NCI-H526 (cell line): ENCODE measurements around the gene BMX.
A peak's percentile ranks its signal among the peaks of the same experiment; 100 is the strongest.

Experiments
- DNase-seq, 2 experiments: peaks; one replicate each; lab custom pipeline; 2025; lab: John Stamatoyannopoulos, UW

BMX gene

DNA sequence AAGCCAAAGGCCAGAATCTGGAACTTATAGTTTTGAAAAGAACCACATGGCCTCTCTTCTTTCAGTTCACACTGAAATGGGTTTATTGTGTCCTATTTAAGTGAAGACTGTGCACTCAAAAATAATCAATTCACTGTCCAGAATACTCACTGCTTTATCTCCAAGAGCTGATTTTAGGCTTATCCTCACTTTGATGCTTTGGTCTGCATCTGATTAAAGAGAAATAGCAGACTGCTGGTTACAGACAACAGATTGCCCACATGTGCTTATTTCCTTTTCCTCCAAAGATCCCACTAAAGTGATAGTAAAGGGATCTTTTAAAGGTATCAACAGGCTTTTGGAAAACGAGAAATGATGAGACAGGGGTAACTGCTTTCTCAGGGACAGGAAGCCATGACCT is 69.5 kb downstream of the BMX start:
- DNase-seq = no peak

DNA sequence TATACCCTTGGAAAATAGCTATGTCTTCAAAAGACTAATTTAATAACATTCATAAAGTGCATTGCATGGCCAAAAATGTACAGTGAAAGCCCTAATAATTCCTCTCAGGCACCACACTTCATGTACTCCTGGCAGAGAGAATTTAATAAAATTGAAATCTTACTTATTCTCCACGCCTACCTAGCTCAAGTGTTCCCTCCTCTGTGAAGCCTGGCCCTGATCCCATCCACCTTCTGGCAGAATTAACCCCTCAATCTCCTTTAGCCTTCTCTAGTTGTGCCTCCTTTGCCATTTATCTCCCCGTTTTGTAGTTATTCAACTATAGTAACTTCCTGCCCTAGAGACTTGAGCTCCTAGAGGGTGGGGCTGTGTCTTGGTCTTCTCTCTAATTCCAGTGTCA is 73.4 kb downstream of the BMX start:
- DNase-seq = no peak

DNA sequence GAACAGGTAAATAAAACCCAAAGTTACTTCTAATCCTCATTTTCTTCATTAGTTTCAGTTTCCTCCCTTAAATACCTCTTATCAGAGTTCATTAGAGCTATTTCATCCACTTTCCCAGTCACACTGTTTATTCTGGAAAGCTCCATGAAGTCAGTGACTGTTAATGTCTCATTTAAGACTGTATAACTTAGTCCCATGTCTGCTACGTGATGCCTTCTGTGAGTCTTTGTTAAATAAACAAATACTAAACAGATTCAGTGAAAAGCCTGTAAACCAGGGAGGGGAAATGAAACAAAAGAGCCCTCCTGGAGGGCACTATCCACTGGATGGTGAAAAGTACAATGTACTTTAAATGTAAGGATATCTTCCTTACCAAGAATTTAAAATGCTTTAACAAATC is 75.4 kb downstream of the BMX start:
- DNase-seq = no peak

DNA sequence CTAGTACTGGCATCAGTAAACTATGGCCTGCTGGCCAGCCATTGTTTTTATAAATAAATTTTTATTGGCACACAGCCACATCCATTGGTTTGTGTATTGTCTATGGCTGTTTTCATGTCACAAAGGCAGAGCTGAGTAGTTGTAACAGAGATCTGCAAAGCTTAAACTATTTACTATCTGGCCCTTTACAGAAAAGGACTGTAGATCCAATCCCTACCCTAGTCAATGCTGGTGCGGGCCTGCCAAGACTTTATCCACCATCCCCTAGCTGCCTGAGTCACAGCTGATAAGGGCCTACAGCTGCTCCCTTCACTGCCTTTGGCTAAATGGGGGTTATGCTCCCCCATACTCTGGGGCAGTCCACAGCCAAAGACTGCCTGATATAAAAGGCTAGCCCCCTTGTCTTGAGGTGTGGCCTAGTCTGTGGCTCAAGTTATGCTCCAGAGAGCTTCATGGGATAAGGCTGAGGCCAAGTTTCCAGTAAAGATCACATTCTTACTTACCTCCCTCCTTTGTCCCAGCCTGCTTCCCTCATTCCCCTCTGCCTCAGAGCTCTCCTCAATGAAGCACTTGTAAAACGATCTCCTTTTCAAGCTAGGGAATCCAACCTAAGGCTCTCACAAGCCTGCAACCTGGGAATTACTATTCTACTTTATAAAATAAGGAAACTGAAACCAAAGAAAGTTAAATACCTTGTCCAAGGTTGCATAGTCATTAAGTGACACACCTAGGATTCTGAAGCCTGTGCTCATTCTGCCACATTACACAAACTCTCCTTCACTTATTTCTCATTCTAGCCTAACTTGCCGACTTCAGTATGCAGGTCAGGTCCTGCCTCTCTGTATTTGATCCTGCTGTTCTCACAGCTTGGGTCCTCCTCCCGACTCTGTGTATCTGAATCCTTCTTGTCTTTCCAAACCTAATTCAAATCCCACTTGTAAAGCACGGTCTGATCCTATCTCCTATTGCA is 79.5 kb downstream of the BMX start:
- no peak for DNase-seq

DNA sequence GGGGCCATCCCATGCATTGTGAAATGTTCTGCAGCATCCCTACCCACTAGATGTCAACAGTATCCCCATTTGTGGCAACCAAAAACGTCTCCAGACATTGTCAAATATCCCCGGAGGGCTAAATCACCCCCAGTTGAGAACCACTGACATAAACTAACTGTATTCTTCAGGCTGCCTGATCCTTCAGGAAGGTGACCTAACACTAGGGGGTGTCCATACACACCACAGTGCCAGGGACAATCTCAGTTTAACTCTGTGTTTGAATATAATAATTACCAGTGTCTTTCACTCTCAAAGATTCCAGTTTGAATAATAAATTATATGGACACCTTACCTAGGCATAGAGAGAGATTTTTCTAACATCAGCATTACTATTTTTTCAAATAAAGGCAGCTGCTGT is 93.8 kb downstream of the BMX start:
- peak in 1 of 2 experiments; percentile 7 for DNase-seq

DNA sequence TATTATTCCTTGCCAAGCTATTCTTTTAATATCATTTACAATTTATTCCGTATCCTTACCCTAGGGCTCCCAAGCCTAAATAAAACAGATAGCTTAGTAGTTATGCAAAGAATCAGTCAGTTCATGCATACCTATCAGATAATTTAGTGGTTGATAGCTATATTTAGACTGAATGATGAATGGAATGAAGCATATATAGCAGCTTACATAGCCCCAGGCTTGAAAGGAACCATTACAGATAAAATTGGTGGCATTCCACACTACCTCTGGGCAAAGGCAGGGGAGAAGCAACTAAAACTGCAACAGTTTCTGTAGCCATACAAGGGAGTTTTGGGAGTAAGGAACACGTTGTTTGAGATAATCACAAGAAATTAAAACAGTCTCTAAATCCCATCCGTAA is 97.4 kb downstream of the BMX start:
- peak; percentile 80 to 81 for DNase-seq

DNA sequence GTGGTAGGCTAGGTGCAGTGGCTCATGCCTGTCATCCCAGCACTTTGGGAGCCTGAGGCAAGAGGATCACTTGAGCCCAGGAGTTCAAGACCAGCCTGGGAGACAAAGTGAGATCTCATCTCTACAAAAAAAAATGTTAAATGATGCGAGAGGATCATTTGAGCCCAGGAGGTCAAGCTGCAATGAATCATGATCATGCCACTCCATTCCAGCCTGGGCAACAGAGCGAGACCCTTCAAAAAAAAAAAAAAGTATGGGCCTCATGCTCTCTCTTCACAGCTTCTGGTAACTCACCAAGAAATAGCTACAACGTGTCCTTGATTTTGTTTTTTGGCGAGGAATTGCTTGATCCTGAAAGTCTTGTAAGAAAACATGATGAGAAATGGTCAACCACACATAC is 98.9 kb downstream of the BMX start:
- DNase-seq = no peak

DNA sequence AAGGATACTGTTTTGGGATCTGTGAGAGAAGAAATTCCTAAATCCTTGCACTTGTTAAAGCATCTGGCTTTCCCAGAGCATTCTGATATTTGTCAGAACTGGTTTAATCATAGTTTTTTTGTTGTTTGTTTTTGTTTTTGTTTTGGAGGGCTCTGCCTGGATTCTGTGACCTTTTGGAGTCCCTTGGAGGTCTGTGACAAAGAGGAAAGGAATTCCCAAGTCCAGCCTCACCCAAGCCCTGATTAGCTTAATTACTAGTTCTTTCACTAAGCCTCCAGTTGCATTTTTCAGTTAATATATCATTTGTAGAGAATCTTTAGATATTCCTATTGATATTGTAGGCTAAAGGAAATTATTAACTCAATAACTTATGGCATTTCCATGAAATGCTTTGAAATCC is 99.4 kb downstream of the BMX start:
- no peak for DNase-seq

DNA sequence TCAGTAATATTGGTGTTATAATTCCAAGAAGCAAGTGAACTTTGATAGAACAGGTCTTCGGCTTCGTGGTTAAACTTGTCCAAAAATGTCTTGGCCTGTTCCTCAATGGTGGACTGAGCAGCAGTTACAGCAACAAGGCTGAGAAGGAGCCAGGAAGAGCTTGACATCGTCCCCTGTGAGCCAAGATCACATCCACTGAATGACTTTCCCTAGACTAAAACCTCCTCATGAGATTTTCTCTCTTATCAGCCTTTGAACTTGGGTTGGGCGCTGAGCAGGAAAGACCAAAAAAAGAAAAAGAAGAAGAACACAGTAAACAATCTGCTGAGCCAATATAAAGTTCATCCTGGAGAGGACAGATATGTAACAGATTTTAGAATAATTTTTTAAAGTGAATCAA is 100.1 kb downstream of the BMX start, which contains the start of gene ACE2:
TSS of gene ACE2 (minus strand) at position 216 of the 400 bp plus-strand sequence. CDS start at position 167, 49 bp downstream.
- no peak for DNase-seq

DNA sequence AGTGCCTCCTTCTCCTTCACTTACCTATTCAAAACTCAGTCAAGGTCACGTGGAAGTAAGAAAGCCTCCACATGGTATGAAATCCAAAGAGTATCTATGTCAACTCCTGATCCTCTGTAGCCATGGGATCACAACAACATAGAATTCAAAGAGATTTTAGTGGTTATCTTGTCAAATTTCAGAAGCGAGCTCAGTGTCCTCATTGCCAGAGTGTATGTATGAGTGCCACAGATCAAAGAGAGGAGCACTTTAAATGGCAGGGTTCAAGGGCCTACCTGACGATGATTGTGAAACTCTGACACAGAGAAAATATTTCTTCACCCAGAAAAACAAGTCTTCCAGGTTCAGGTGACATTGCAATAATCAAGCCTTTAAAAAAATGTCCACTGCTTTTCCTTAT is 101.3 kb downstream of the BMX start:
- no peak for DNase-seq

DNA sequence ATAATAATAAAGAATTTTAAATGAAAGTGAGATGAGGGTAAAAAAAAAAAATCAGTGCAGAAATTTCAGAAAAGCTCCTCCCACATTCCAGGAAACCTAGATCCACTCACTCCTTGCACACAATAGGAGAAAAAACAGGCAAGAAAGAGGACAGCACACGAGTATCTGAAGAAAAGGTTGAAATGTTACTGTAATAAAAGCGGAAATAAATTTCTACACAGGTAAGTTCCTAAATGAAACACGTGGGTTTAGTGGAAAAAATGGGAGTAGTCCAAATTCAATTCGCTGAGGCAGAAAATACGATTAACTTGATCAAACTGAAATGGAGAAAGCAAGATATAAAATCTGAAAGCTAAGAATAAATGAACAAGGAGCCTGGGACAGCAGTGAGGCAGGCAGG is 102.2 kb downstream of the BMX start:
- no peak for DNase-seq

DNA sequence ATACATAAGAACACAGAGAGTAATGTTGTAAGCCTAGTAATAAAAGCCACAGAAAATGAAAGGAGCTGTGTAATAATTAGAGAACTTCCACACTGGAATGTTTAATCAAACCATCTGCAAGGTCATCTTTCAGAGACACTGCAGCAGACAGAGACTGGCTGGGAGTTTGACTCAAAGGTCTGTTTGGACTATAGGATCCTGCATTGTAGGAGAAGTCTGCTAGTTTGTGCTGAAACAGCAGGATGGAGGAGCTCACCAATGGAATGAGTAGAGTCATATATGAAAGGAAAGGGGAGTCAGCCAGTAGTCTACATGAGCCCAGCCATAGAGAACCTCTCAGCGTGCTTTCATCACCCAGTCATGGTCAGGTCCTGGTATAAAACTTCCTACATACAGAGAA is 104.6 kb downstream of the BMX start:
- no peak for DNase-seq
